GM23338 (cell line): ENCODE data around the gene HMCES.

Source experiments
- CREB1 ChIP-seq: fragments of 250-450 bp; sonication (Bioruptor Pico); IDR thresholded peaks from 2 replicates; pipeline ENCODE4 v1.5.0; 2020; ENCODE audit warnings: low read depth, mild to moderate bottlenecking, moderate library complexity
- CTCF ChIP-seq, 2 experiments: fragments of 200-600 bp in 1 of 2; sonication (generic) in 1 of 2; conservative IDR thresholded peaks; 2 replicates each; pipeline versions ENCODE4 v1.5.1 to v1.6.1; 2016 to 2017; ENCODE audit warnings: antibody characterized with exemption in 2 of 2, low read depth in 2 of 2, mild to moderate bottlenecking in 2 of 2, moderate library complexity in 1 of 2
- EZH2 ChIP-seq: fragments of 200-600 bp; sonication (generic); IDR thresholded peaks from one replicate; pipeline ENCODE4 v1.8.0; 2017; ENCODE audit warnings: antibody characterized with exemption, mild to moderate bottlenecking, low read depth; ENCODE audit not compliant: unreplicated experiment
- EZH2phosphoT487 ChIP-seq: fragments of 200-600 bp; sonication (generic); IDR thresholded peaks from one replicate; pipeline ENCODE4 v1.8.1; 2018; ENCODE audit warnings: antibody characterized with exemption; ENCODE audit not compliant: unreplicated experiment
- JUNB ChIP-seq: IDR thresholded peaks from one replicate; pipeline ENCODE4 v1.6.1; 2016; ENCODE audit warnings: antibody characterized with exemption; ENCODE audit not compliant: unreplicated experiment
- POLR2AphosphoS5 ChIP-seq: IDR thresholded peaks from 2 replicates; pipeline ENCODE4 v1.6.1; 2016; ENCODE audit warnings: antibody characterized with exemption, low read depth
- REST ChIP-seq: IDR thresholded peaks from one replicate; pipeline ENCODE4 v1.6.1; 2018; ENCODE audit warnings: antibody characterized with exemption; ENCODE audit not compliant: unreplicated experiment
- STAT1 ChIP-seq: IDR thresholded peaks from one replicate; pipeline ENCODE4 v1.6.1; 2016; ENCODE audit warnings: antibody characterized with exemption; ENCODE audit not compliant: unreplicated experiment
- ZNF331 ChIP-seq: fragments of 250-450 bp; sonication (Bioruptor Pico); IDR thresholded peaks from 2 replicates; pipeline ENCODE4 v1.5.0; 2020; ENCODE audit warnings: low read depth, mild to moderate bottlenecking, moderate library complexity

- TF ChIP-seq POLR2AphosphoS5 (no peak), JUNB (no peak), CTCF (conservative IDR thresholded peaks at IDR 0.05; ENCODE audit: low read depth in 2 of 2) (no peak), EZH2 (no peak), EZH2phosphoT487 (no peak), CREB1 (no peak), REST (no peak), STAT1 (no peak), ZNF331 (no peak)
These were observed 31.7 kb downstream of the HMCES start for GRCh38 chr3:129310111-129311011.
